Chondrocyte (in vitro differentiated cells): Measurements from ENCODE around the gene SINHCAF. TPM values are rescaled to one million over a fixed set of nuclear protein-coding genes. Genes with fewer than 3 reads are reported as not detected.

Experiments used
- DNase-seq: peaks from one replicate; pipeline ENCODE4 v3.0.0; 2021; ENCODE audit warnings: mixed read lengths, low spot score
- H3K27ac Mint-ChIP-seq: one replicate; pipeline ENCODE4 v1.8.0; 2021; ENCODE audit warnings: mild to moderate bottlenecking, moderate library complexity, mixed read lengths; ENCODE audit not compliant: unreplicated experiment
- H3K27me3 Mint-ChIP-seq: 2 replicates; pipeline ENCODE4 v1.8.0; 2021; ENCODE audit warnings: low read depth, mixed read lengths
- H3K36me3 Mint-ChIP-seq: 2 replicates; pipeline ENCODE4 v1.8.0; 2021; ENCODE audit warnings: low read depth, mixed read lengths
- H3K4me1 Mint-ChIP-seq: 2 replicates; pipeline ENCODE4 v1.8.0; 2021; ENCODE audit warnings: low read depth, mild to moderate bottlenecking, mixed read lengths
- H3K4me3 Mint-ChIP-seq: one replicate; pipeline ENCODE4 v1.8.0; 2021; ENCODE audit warnings: mild to moderate bottlenecking, moderate library complexity, mixed read lengths; ENCODE audit not compliant: unreplicated experiment
- H3K9me3 Mint-ChIP-seq: 2 replicates; pipeline ENCODE4 v1.8.0; 2021; ENCODE audit warnings: low read depth, mixed read lengths
- CTCF ChIP-seq: fragments of 200-600 bp; sonication (generic); IDR thresholded peaks from 2 replicates; pipeline ENCODE4 v1.5.0; 2021; ENCODE audit warnings: antibody characterized with exemption, mild to moderate bottlenecking, moderate library complexity
- total RNA-seq: library from RNA; stranded (reverse); gene quantifications from 3 replicates; pipeline ENCODE4 v1.2.1, GENCODE V29; 2021

Gene SINHCAF
- total RNA-seq, 1 donor from 2014 or later, result 32.5 TPM

DNA sequence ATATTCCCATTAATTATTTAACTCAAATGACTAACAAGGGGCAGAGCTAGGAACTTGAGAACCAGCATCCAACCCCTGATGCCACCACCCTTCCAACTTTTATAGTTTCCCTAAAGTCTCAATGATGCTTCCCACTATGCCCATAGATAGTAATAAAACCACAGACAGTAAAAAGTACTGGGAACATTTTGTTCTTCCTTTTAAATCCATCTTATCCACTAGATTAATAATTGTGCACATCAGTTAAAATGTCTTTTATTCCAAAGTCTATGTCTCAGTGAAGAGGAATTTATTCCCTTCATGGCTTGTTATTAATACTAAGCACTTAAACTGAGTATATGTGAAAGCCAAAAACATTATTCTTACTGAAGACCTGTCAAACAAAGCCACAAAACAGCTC is 45.8 kb downstream of the SINHCAF start:
- Mint-ChIP-seq H3K4me1 (peaks cover 8% of the 10 kb centered on the region), H3K27ac (no peak overlapping the region), H3K9me3 (peaks cover 3% of the 10 kb centered on the region), H3K4me3 (no peak overlapping the region), H3K27me3 (no peaks in the 10 kb centered on the region), H3K36me3 (peaks cover 16% of the 10 kb centered on the region)
- TF ChIP-seq CTCF, result no peak
- DNase-seq, result no peak

- no peak for TF ChIP-seq CTCF
- peaks cover 11% of the 10 kb centered on the region for H3K36me3 Mint-ChIP-seq
- no peak overlapping the region for H3K4me3 Mint-ChIP-seq
- H3K27me3 Mint-ChIP-seq, result no peaks in the 10 kb centered on the region
- no peak for DNase-seq
- peaks cover 8% of the 10 kb centered on the region for H3K4me1 Mint-ChIP-seq
- H3K27ac Mint-ChIP-seq, result no peak overlapping the region
- H3K9me3 Mint-ChIP-seq, result peaks cover under 1% of the 10 kb centered on the region
Measured at GRCh38 chr12:31279390-31279924, 46.5 kb downstream of the SINHCAF start.

GRCh38 chr12:31278832-31279231 is 47.1 kb downstream of the SINHCAF start:
- no peak for TF ChIP-seq CTCF
- Mint-ChIP-seq H3K36me3 (peaks cover 10% of the 10 kb centered on the region), H3K4me1 (peaks cover 8% of the 10 kb centered on the region), H3K27ac (no peak overlapping the region), H3K4me3 (no peak overlapping the region), H3K27me3 (no peaks in the 10 kb centered on the region), H3K9me3 (no peaks in the 10 kb centered on the region)
- DNase-seq, result no peak

GRCh38 chr12:31278424-31278823 is 47.5 kb downstream of the SINHCAF start:
- TF ChIP-seq CTCF, result no peak
- Mint-ChIP-seq H3K9me3 (no peaks in the 10 kb centered on the region), H3K4me3 (no peak overlapping the region), H3K36me3 (peaks cover 8% of the 10 kb centered on the region), H3K27me3 (no peaks in the 10 kb centered on the region), H3K4me1 (peaks cover 8% of the 10 kb centered on the region), H3K27ac (no peak overlapping the region)
- no peak for DNase-seq

- Mint-ChIP-seq H3K27ac (no peak overlapping the region), H3K27me3 (no peaks in the 10 kb centered on the region), H3K36me3 (peaks cover 6% of the 10 kb centered on the region), H3K9me3 (no peaks in the 10 kb centered on the region), H3K4me1 (peaks cover 8% of the 10 kb centered on the region), H3K4me3 (no peak overlapping the region)
- no peak for DNase-seq
- TF ChIP-seq CTCF, result no peak
Measured at GRCh38 chr12:31277081-31277480, 48.9 kb downstream of the SINHCAF start.
